Smooth muscle cell (in vitro differentiated cells): ENCODE results near the gene ORM1. TPM values are rescaled to one million over a fixed set of nuclear protein-coding genes. Genes with fewer than 3 reads are reported as not detected.

ENCODE experiments used
- DNase-seq: peaks from one replicate; lab custom pipeline; 2025; ENCODE audit not compliant: unreplicated experiment; lab: John Stamatoyannopoulos, UW
- H2AFZ ChIP-seq: fragments of 200-600 bp; sonication (generic); 2 replicates; pipeline ENCODE4 v1.6.0; 2016; ENCODE audit warnings: antibody characterized with exemption, low read depth, mild to moderate bottlenecking
- H3F3A ChIP-seq: fragments of 200-600 bp; sonication (generic); 2 replicates; pipeline ENCODE4 v1.6.0; 2017; ENCODE audit warnings: antibody characterized with exemption, low read depth
- H3K27ac ChIP-seq: fragments of 200-600 bp; sonication (generic); 2 replicates; pipeline ENCODE4 v1.5.1; 2016; ENCODE audit warnings: low read depth, mild to moderate bottlenecking
- H3K27me3 ChIP-seq: fragments of 200-600 bp; sonication (generic); 2 replicates; pipeline ENCODE4 v1.6.1; 2016; ENCODE audit warnings: low read depth, mild to moderate bottlenecking
- H3K36me3 ChIP-seq: fragments of 200-600 bp; sonication (generic); 2 replicates; pipeline ENCODE4 v1.5.1; 2016; ENCODE audit warnings: low read depth
- H3K4me1 ChIP-seq: fragments of 200-600 bp; sonication (generic); 2 replicates; pipeline ENCODE4 v1.5.1; 2016; ENCODE audit warnings: low read depth
- H3K4me2 ChIP-seq: fragments of 200-600 bp; sonication (generic); 2 replicates; pipeline ENCODE4 v1.6.0; 2016; ENCODE audit warnings: mild to moderate bottlenecking
- H3K4me3 ChIP-seq: fragments of 200-600 bp; sonication (generic); 2 replicates; pipeline ENCODE4 v1.5.1; 2016; ENCODE audit warnings: mild to moderate bottlenecking
- H3K79me2 ChIP-seq: fragments of 200-600 bp; sonication (generic); 2 replicates; pipeline ENCODE4 v1.6.0; 2016; ENCODE audit warnings: low read depth, mild to moderate bottlenecking
- H3K9ac ChIP-seq: fragments of 200-600 bp; sonication (generic); 2 replicates; pipeline ENCODE4 v1.6.0; 2016; ENCODE audit warnings: low read depth
- H3K9me3 ChIP-seq: fragments of 200-600 bp; sonication (generic); replicated peaks from 2 replicates; pipeline ENCODE4 v1.5.1; 2016; ENCODE audit warnings: low read depth
- H4K20me1 ChIP-seq: fragments of 200-600 bp; sonication (generic); 2 replicates; pipeline ENCODE4 v1.6.0; 2016; ENCODE audit warnings: low read depth
- CTCF ChIP-seq: fragments of 200-600 bp; sonication (generic); IDR thresholded peaks from 2 replicates; pipeline ENCODE4 v1.5.1; 2017; ENCODE audit warnings: borderline replicate concordance, mild to moderate bottlenecking, antibody characterized with exemption; ENCODE audit not compliant: insufficient read depth, poor library complexity, severe bottlenecking
- WGBS: methylation state at CpG from one replicate; pipeline ENCODE4 v1.1.7; 2016; ENCODE audit warnings: low lambda C conversion rate; 5-methylcytosine and 5-hydroxymethylcytosine counted together
- polyA plus RNA-seq: library from polyadenylated mRNA; unstranded; fragments of >200 nt; fragmentation: Nextera tagmentation; extraction: Ambion mirVana; gene quantifications from 2 replicates; pipeline ENCODE4 v1.2.1, GENCODE V29; 2016
- total RNA-seq: library from RNA; depleted of rRNA; stranded (reverse); fragments of >200 nt; gene quantifications from 2 replicates; pipeline ENCODE4 v1.2.3, GENCODE V29; 2014

The ORM1 gene
- total and polyA plus RNA-seq, 2 experiments from 2014 or later, result 0.74 TPM; not detected in 1

GRCh38 chr9:114357360-114357759, 34.5 kb downstream of the ORM1 start:
- H3K4me3 ChIP-seq, result no peak overlapping the region
- H3K4me2 ChIP-seq, result no peak overlapping the region
- no peaks in the 10 kb centered on the region for H3K79me2 ChIP-seq
- no peak for DNase-seq
- H3K9me3 ChIP-seq, result no peaks in the 10 kb centered on the region
- H3K27ac ChIP-seq, result no peak overlapping the region
- no peak for TF ChIP-seq CTCF
- WGBS, result 95% methylated on average over 6 of the region's 6 CpGs
- no peak overlapping the region for H2AFZ ChIP-seq
- peaks cover 9% of the 10 kb centered on the region for H3K36me3 ChIP-seq
- H3K4me1 ChIP-seq, result no peaks in the 10 kb centered on the region
- H3F3A ChIP-seq, result no peaks in the 10 kb centered on the region
- H3K9ac ChIP-seq, result no peak overlapping the region
- H4K20me1 ChIP-seq, result no peaks in the 10 kb centered on the region
- no peaks in the 10 kb centered on the region for H3K27me3 ChIP-seq

DNA sequence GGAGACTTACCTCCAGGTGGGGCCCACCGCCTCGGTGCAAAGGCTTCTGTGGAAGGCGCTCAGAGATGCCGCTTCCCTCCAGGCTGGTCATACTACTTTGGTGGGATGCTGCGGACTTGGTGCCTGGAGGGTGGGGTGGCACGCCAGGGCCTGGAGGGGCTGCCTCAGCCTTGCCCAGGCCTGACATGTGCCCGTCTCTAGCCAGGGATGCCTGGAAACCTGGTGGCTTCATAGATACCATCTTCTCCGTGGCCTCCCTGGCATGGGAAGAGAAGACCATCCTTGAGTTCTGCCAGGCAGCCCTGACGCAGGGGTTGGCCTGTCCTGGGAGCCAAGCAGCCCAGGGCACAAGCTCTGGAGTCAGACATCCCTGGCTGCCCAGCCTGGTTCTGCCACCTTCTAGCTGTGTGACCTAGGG, 35.0 kb downstream of the ORM1 start:
- Histone ChIP-seq H3K36me3 (peaks cover 9% of the 10 kb centered on the region), H3K79me2 (no peaks in the 10 kb centered on the region), H2AFZ (no peak overlapping the region), H3K27me3 (no peaks in the 10 kb centered on the region), H3K4me1 (no peaks in the 10 kb centered on the region), H3K4me2 (no peak overlapping the region), H3K4me3 (no peak overlapping the region), H4K20me1 (no peaks in the 10 kb centered on the region), H3K9ac (no peak overlapping the region), H3K9me3 (no peaks in the 10 kb centered on the region), H3F3A (no peaks in the 10 kb centered on the region), H3K27ac (no peak overlapping the region)
- no peak for DNase-seq
- 97% methylated on average over 9 of the region's 9 CpGs for WGBS
- no peak for TF ChIP-seq CTCF

DNA sequence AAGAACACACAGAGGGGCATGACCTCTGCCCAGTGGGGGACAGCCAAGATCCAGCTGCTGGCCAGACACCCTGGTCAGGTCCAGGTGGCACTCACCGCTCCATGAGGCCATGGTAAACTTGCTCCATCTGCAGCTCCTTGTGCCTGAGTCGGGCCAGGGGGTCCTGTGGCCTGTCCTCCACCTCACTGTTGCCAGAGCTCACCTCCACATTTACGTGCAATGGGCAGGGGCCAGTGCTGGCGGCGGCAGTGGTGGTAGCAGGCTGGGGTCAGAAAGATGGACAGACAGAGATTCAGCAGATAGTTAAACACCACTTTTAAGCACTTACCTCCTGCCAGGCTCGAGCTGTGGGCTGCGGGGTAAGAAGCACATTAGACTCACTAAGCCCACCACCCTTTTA, 36.9 kb downstream of the ORM1 start:
- no peak for DNase-seq
- no peak for TF ChIP-seq CTCF
- H3K27ac ChIP-seq, result no peak overlapping the region
- H3K27me3 ChIP-seq, result no peaks in the 10 kb centered on the region
- no peak overlapping the region for H2AFZ ChIP-seq
- no peaks in the 10 kb centered on the region for H4K20me1 ChIP-seq
- peaks cover 9% of the 10 kb centered on the region for H3K36me3 ChIP-seq
- no peak overlapping the region for H3K4me3 ChIP-seq
- no peaks in the 10 kb centered on the region for H3K79me2 ChIP-seq
- 98% methylated on average over 7 of the region's 7 CpGs for WGBS
- no peaks in the 10 kb centered on the region for H3K9me3 ChIP-seq
- H3K9ac ChIP-seq, result no peak overlapping the region
- H3F3A ChIP-seq, result no peaks in the 10 kb centered on the region
- no peaks in the 10 kb centered on the region for H3K4me1 ChIP-seq
- H3K4me2 ChIP-seq, result no peak overlapping the region

GRCh38 chr9:114361542-114361941, 38.6 kb downstream of the ORM1 start:
- Histone ChIP-seq H3K4me2 (no peak overlapping the region), H3K9ac (no peak overlapping the region), H3K4me1 (no peaks in the 10 kb centered on the region), H2AFZ (no peak overlapping the region), H4K20me1 (no peaks in the 10 kb centered on the region), H3F3A (peaks cover 8% of the 10 kb centered on the region), H3K9me3 (no peaks in the 10 kb centered on the region), H3K36me3 (peaks cover 9% of the 10 kb centered on the region), H3K27ac (no peak overlapping the region), H3K27me3 (no peaks in the 10 kb centered on the region), H3K79me2 (no peaks in the 10 kb centered on the region), H3K4me3 (no peak overlapping the region)
- TF ChIP-seq CTCF, result no peak
- 96% methylated on average over 7 of the region's 7 CpGs for WGBS
- no peak for DNase-seq
